ENCODE data around the gene CDA. TPM values are rescaled to one million over a fixed set of nuclear protein-coding genes. Genes with fewer than 3 reads are reported as not detected.

CDA gene
- total and polyA plus RNA-seq, 2 of the 8 experiments (the other 6 are each of a cell fraction or from before 2014, with no cell fraction given) = 4.4 to 11.3 TPM

GRCh38 chr1:20540281-20540680 lies 48.6 kb upstream of the CDA start:
- Histone ChIP-seq H2BK12ac (ENCODE audit: low read depth, low read length) (no peak overlapping the region), H4K8ac (ENCODE audit: extremely low read depth, insufficient read depth, low read length) (no peak overlapping the region), H3K23me2 (ENCODE audit: low read depth, low read length) (no peaks in the 10 kb centered on the region), H4K20me1 (replicated peaks in 1 of 2; ENCODE audit: control insufficient read depth in 1 of 2, insufficient read depth in 2 of 2, low read length in 2 of 2) (no peaks in the 10 kb centered on the region), H3K4me1 (replicated peaks in 1 of 4; ENCODE audit: control insufficient read depth in 3 of 4, insufficient read depth in 4 of 4, low read length in 3 of 4) (no peaks in the 10 kb centered on the region), H4K91ac (replicated peaks; ENCODE audit: insufficient read length, low read length) (no peak overlapping the region), H2BK15ac (ENCODE audit: low read length) (no peak overlapping the region), H2BK5ac (ENCODE audit: low read depth, low read length) (no peak overlapping the region), H3K56ac (replicated peaks; ENCODE audit: insufficient read length, low read depth, low read length) (no peak overlapping the region), H2BK20ac (ENCODE audit: low read length) (no peak overlapping the region), H2BK120ac (replicated peaks; ENCODE audit: low read depth, low read length) (no peak overlapping the region), H3K14ac (ENCODE audit: insufficient read length) (no peak overlapping the region), H3K36me3 (ENCODE audit: control insufficient read depth in 2 of 4, insufficient read depth in 4 of 4, low read length in 3 of 4) (no peaks in the 10 kb centered on the region), H3K27ac (ENCODE audit: low read depth, low read length) (no peak overlapping the region), H3K27me3 (replicated peaks in 1 of 4; ENCODE audit: control insufficient read depth in 3 of 4, extremely low read depth in 1 of 4, insufficient read depth in 3 of 4, low read length in 3 of 4) (peaks cover 0 to 2% (median 0%) of the 10 kb centered on the region in 4 experiments; a peak in 3 of 7 replicates), H2AFZ (ENCODE audit: low read length) (no peak overlapping the region), H3K23ac (ENCODE audit: insufficient read length) (no peak overlapping the region), H3K4me3 (ENCODE audit: extremely low read depth in 1 of 4, insufficient read depth in 2 of 4, low read depth in 3 of 4, low read length in 4 of 4) (no peak overlapping the region), H3K4ac (replicated peaks; ENCODE audit: insufficient read length, low read depth, low read length) (no peak overlapping the region), H2AK5ac (ENCODE audit: low read depth, low read length) (no peak overlapping the region), H3K9me3 (ENCODE audit: insufficient read depth in 2 of 2, low read depth in 1 of 2, low read length in 1 of 2) (no peaks in the 10 kb centered on the region), H3K9ac (replicated peaks in 1 of 4; ENCODE audit: extremely low read depth in 1 of 4, low read depth in 3 of 4, low read length in 3 of 4) (no peak overlapping the region), H4K5ac (ENCODE audit: insufficient read length, low read depth, low read length) (no peak overlapping the region), H3K79me1 (ENCODE audit: low read depth, low read length) (no peaks in the 10 kb centered on the region), H3K4me2 (ENCODE audit: insufficient read depth in 1 of 2, low read depth in 2 of 2, low read length in 2 of 2) (no peak overlapping the region), H3K79me2 (ENCODE audit: control insufficient read depth in 1 of 2, insufficient read depth in 2 of 2, low read length in 2 of 2) (no peaks in the 10 kb centered on the region), H3K18ac (ENCODE audit: extremely low read depth, low read length) (no peak overlapping the region)
- CTCF ChIA-PET (ENCODE audit: partially characterized antibody) = interaction anchor here (0.8 to 2.1 kb wide), 4 partner anchors 8 to 93 kb away, joined by 3 to 6 read pairs (median 4); partner anchors contain the start of gene PINK1
- FAIRE-seq (no peak), DNase-seq (ENCODE audit: low read depth in 1 of 2, low spot score in 2 of 2) (no peak)
- WGBS, 2 experiments (ENCODE audit: extremely low coverage in 1 of 2, insufficient coverage in 1 of 2, insufficient read length in 1 of 2, insufficient replicate concordance in 2 of 2, low coverage in 1 of 2, low lambda C conversion rate in 2 of 2, missing lambda C conversion rate in 1 of 2) = 100% methylated on average over 1 of the region's 1 CpG; no CpG with 5 or more reads in 1 of the 2 experiments
- POLR2A ChIA-PET (ENCODE audit: partially characterized antibody) = no interaction called here
- TF ChIP-seq, protein P1, sequence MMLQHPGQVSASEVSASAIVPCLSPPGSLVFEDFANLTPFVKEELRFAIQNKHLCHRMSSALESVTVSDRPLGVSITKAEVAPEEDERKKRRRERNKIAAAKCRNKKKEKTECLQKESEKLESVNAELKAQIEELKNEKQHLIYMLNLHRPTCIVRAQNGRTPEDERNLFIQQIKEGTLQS (IDR thresholded peaks at IDR 0.05; ENCODE audit: insufficient read depth, low read depth, low read length) = no peak

Measured in H1 (cell line).